ENCODE measurements around the gene PMVK.

PMVK gene

DNA sequence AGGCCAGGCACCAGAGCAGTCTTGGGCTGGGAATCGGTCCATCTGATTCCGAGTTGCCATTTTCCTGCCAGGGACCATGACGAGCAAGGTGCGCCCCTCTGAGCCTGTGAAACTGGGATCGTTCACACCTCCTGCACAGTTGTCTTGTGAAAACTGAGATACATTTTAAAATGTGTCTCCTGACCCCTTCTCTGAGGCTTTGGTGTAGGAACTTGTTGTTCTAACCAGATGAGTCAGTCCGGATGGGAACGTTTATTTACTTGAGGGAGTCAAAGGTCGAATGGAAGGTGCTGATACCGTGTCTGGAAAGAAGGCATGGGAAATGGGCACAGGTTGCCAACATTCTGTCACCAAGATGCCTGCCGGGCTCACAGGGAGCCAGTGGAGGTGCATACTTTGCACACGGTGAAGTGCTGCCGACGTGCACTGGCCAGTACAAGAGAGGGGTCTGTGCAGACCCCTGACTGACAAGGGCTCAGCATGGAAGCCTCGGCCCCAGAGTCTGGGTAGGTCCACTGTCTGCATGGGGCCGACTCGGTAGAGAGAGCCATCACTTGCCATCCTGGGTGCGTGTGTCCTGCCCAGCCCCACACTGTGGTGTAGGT, 59.0 kb downstream of the PMVK start:
- DNase-seq = no peak

DNA sequence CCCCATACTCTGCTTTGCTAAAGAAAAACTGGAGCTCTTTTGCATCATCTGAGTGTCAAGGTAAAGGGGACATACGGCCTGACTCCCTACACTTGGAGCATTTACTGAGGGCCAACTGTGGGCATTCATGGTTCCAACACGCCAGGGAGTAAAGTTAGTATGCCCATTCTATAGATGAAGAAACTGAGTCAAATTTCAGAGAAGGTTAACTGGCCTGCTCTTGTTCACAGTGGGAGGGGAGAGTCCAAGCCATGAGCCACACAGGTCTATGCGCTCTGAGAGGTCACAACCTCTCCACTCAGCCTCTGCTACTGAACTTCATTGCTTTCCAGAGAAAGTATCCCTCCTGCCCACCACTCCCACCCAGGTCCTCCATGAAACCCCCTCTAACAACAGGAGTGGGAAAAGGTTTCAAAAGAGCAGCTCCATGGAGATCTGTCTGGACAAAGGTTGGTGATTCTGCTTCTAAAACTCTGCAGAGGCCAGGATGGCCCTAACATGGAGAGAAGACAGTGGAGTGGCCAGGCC, 59.6 kb downstream of the PMVK start:
- no peak for DNase-seq

Data from NCI-H187 (cell line).